HepG2 (cell line): ENCODE data around the gene DDX17. TPM values are rescaled to one million over a fixed set of nuclear protein-coding genes. Genes with fewer than 3 reads are reported as not detected.

Source experiments
- ATAC-seq: fragments of 200-7000 bp; cut with Tn5 transposase; 3 replicates; pipeline ENCODE4 v1.9.1; 2020; ENCODE audit warnings: mild to moderate bottlenecking, moderate library complexity
- BruUV-seq: library from RNA; stranded (reverse); fragments of 400-500 nt; replicated peaks from 2 replicates; lab custom pipeline; 2021; lab: Mats Ljungman, UMichigan
- CTCF ChIA-PET: fragments of 300-600 bp; formaldehyde crosslinking; extraction: SDS; loops from one replicate; lab custom pipeline; 2021; ENCODE audit warnings: low total read pairs, inconsistent platforms, low intra/inter-chr PET ratio; lab: Yijun Ruan, JAX
- POLR2A ChIA-PET: fragments of 350-600 bp; sonication (Branson Sonifier 250); formaldehyde crosslinking; loops from one replicate; lab custom pipeline; 2020; ENCODE audit warnings: antibody characterized with exemption, inconsistent platforms; lab: Yijun Ruan, JAX
- DNase-seq: peaks from one replicate; pipeline ENCODE4 v3.0.0-alpha.2; 2015; ENCODE audit warnings: low spot score
- FAIRE-seq: peaks from 3 replicates; lab custom pipeline; 2011; peaks lifted over from hg19 to GRCh38; lab: Jason Lieb, UNC
- H2AFZ ChIP-seq: one replicate; pipeline ENCODE4 v1.6.1; 2011; ENCODE audit warnings: low read length, inconsistent platforms
- H3K27ac ChIP-seq: fragments of 300-600 bp; 3 replicates; pipeline ENCODE4 v1.8.0; 2011; ENCODE audit warnings: mixed run types, mild to moderate bottlenecking, mixed read lengths, low read length, inconsistent platforms; ENCODE audit not compliant: insufficient read depth; ENCODE audit errors: extremely low read length
- H3K27me3 ChIP-seq, 2 experiments: fragments of 200-600 bp in 1 of 2; 2 replicates in 1 of 2; 3 replicates in 1 of 2; pipeline versions ENCODE4 v1.6.0 to v1.8.0; 2011; ENCODE audit warnings: low read length in 2 of 2, mild to moderate bottlenecking in 2 of 2, moderate library complexity in 2 of 2, inconsistent platforms in 1 of 2; ENCODE audit not compliant: insufficient read depth in 2 of 2, control insufficient read depth in 1 of 2
- H3K36me3 ChIP-seq, 2 experiments: fragments of 200-600 bp in 1 of 2; replicated peaks in 1 of 2; 2 replicates in 1 of 2; 3 replicates in 1 of 2; pipeline versions ENCODE4 v1.5.1 to v1.8.0; 2011; ENCODE audit warnings: low read length in 2 of 2, inconsistent platforms in 1 of 2; ENCODE audit not compliant: insufficient read depth in 2 of 2, control insufficient read depth in 1 of 2
- H3K4me1 ChIP-seq: 2 replicates; pipeline ENCODE4 v1.5.1; 2012; ENCODE audit warnings: low read length, inconsistent platforms; ENCODE audit not compliant: insufficient read depth
- H3K4me2 ChIP-seq: 2 replicates; pipeline ENCODE4 v1.6.0; 2011; ENCODE audit warnings: low read depth, low read length, inconsistent platforms
- H3K4me3 ChIP-seq, 3 experiments: fragments of 200-600 bp in 1 of 3; sonication (generic), shearing (Covaris generic) in 1 of 3; replicated peaks in 1 of 3; 2 replicates each; pipeline ENCODE4 v1.5.1; 2011 to 2016; ENCODE audit warnings: low read length in 3 of 3, inconsistent platforms in 2 of 3, low read depth in 2 of 3, mild to moderate bottlenecking in 2 of 3, control low read depth in 1 of 3, mixed read lengths in 1 of 3; ENCODE audit not compliant: insufficient read depth in 1 of 3
- H3K79me2 ChIP-seq: one replicate; pipeline ENCODE4 v1.6.1; 2011; ENCODE audit warnings: low read length, inconsistent platforms; ENCODE audit not compliant: insufficient read depth
- H3K9ac ChIP-seq: 2 replicates; pipeline ENCODE4 v1.6.0; 2011; ENCODE audit warnings: mild to moderate bottlenecking, low read depth, low read length, inconsistent platforms; ENCODE audit not compliant: insufficient read depth
- H3K9me3 ChIP-seq: 2 replicates; pipeline ENCODE4 v1.5.1; 2012; ENCODE audit warnings: mild to moderate bottlenecking, low read length
- H4K20me1 ChIP-seq: 2 replicates; pipeline ENCODE4 v1.6.0; 2011; ENCODE audit warnings: inconsistent platforms, mild to moderate bottlenecking, low read length, moderate library complexity; ENCODE audit not compliant: insufficient read depth
- ARID3A ChIP-seq: IDR thresholded peaks from 2 replicates; pipeline ENCODE4 v1.6.1; 2012; ENCODE audit warnings: low read depth, low read length, improper control_type of control experiment
- CERS6 ChIP-seq: sonication (generic); formaldehyde crosslinking; IDR thresholded peaks from 2 replicates; pipeline ENCODE4 v1.5.0; 2020; ENCODE audit warnings: missing genetic modification reagents
- HMG20B ChIP-seq: conservative IDR thresholded peaks from 2 replicates; pipeline ENCODE4 v1.6.1; 2016; ENCODE audit warnings: missing genetic modification reagents, missing compliant biosample characterization
- KLF16 ChIP-seq, 2 experiments: sonication (generic) in 1 of 2; formaldehyde crosslinking in 1 of 2; IDR thresholded peaks; 2 replicates each; pipeline versions ENCODE4 v1.6.1 to v1.8.0; 2016 to 2023; ENCODE audit warnings: missing genetic modification reagents in 2 of 2, missing compliant biosample characterization in 1 of 2
- KLF6 ChIP-seq: IDR thresholded peaks from 2 replicates; pipeline ENCODE4 v1.8.0; 2016; ENCODE audit warnings: missing biosample characterization, missing genetic modification reagents
- MAFF ChIP-seq: IDR thresholded peaks from 2 replicates; pipeline ENCODE4 v1.6.1; 2011; ENCODE audit warnings: low read depth, low read length, improper control_type of control experiment
- MTF1 ChIP-seq: sonication (generic); formaldehyde crosslinking; IDR thresholded peaks from 2 replicates; pipeline ENCODE4 v1.5.0; 2020; ENCODE audit warnings: missing genetic modification reagents
- POLR2AphosphoS5 ChIP-seq: IDR thresholded peaks from 2 replicates; pipeline ENCODE4 v1.6.1; 2012; ENCODE audit warnings: low read depth, low read length
- RBM39 ChIP-seq: fragments of 200-400 bp; formaldehyde crosslinking; IDR thresholded peaks from one replicate; pipeline ENCODE4 v1.6.1; 2018; ENCODE audit warnings: antibody characterized with exemption, mild to moderate bottlenecking, low read depth, low read length; ENCODE audit not compliant: poor library complexity, severe bottlenecking
- SUZ12 ChIP-seq: fragments of 150-350 bp; IDR thresholded peaks from 2 replicates; pipeline ENCODE4 v1.6.1; 2014; ENCODE audit warnings: low read depth, low read length
- TEAD3 ChIP-seq: optimal IDR thresholded peaks from 2 replicates; pipeline ENCODE3; 2016; ENCODE audit warnings: borderline replicate concordance
- ZKSCAN5 ChIP-seq: sonication (generic); formaldehyde crosslinking; IDR thresholded peaks from 2 replicates; pipeline ENCODE4 v1.5.1; 2020; ENCODE audit warnings: mild to moderate bottlenecking, missing genetic modification reagents
- ZNF724P ChIP-seq: sonication (generic); formaldehyde crosslinking; IDR thresholded peaks from 2 replicates; pipeline ENCODE4 v1.8.0; 2022; ENCODE audit warnings: missing genetic modification reagents, borderline replicate concordance
- WGBS: methylation state at CpG from one replicate; pipeline ENCODE4 v1.1.6; 2017; ENCODE audit warnings: low lambda C conversion rate; 5-methylcytosine and 5-hydroxymethylcytosine counted together
- in situ Hi-C: cut with HindIII; loops from 2 replicates; pipeline ENCODE4 v1.10.0; 2017; ENCODE audit warnings: low pct_unique_long_range_greater_than_20kb; ENCODE audit not compliant: extremely low pct_ligation_motif_present
- intact Hi-C: fragments of 100-400 bp; cut with micrococcal nuclease; formaldehyde crosslinking; loops from one replicate; pipeline ENCODE4 v1.10.0; 2022; ENCODE audit not compliant: unreplicated experiment
- polyA plus RNA-seq, 8 experiments: library from polyadenylated mRNA; depleted of rRNA in 3 of 8; stranded (reverse) in 7 of 8; unstranded in 1 of 8; fragments of >200 nt; fragmentation: Illumina TruSeq in 4 of 8; extraction: Trizol in 4 of 8; gene quantifications; 2 replicates each; pipeline versions ENCODE4 v1.2.1 to v1.2.3, GENCODE V29; 2011 to 2016; ENCODE audit warnings: low read depth in 4 of 8, missing spikeins in 1 of 8, mixed read lengths in 1 of 8; ENCODE audit not compliant: insufficient read depth in 1 of 8
- total RNA-seq, 5 experiments: library from RNA; depleted of rRNA; stranded (reverse); fragments of >200 nt; fragmentation: Illumina TruSeq; extraction: Trizol; gene quantifications; 2 replicates each; pipeline ENCODE4 v1.2.3, GENCODE V29; 2016; ENCODE audit warnings: low read depth in 1 of 5

DDX17 gene
- total and polyA plus RNA-seq, 2 of the 13 experiments (the other 11 are each of a cell fraction or from before 2014, with no cell fraction given) = 238 to 344 TPM

- no peak for FAIRE-seq
Measured at GRCh38 chr22:38540701-38541100, 34.6 kb upstream of the DDX17 start.

GRCh38 chr22:38531251-38531938 lies 25.3 kb upstream of the DDX17 start:
- H2AFZ ChIP-seq = no peak overlapping the region
- H3K4me3 ChIP-seq = no peak overlapping the region
- no peaks in the 10 kb centered on the region for H3K27me3 ChIP-seq
- ChIA-PET CTCF (no interaction called here), POLR2A (no interaction called here)
- in situ Hi-C loops (no loop called here), intact Hi-C loops (no loop called here)
- no peak overlapping the region for H3K27ac ChIP-seq
- H3K9ac ChIP-seq = no peak overlapping the region
- DNase-seq (no peak), FAIRE-seq (no peak), ATAC-seq (no peak)
- TF ChIP-seq KLF6 (CRISPR knock-in tag) (no peak), MAFF (no peak), HMG20B (CRISPR knock-in tag) (no peak), MTF1 (CRISPR knock-in tag) (no peak), RBM39 (no peak), ZKSCAN5 (CRISPR knock-in tag) (no peak), KLF16 (CRISPR knock-in tag; IDR thresholded peaks at IDR 0.05) (no peak), SUZ12 (no peak), ZNF724P (no peak), CERS6 (CRISPR knock-in tag) (no peak), POLR2AphosphoS5 (no peak)
- no peaks in the 10 kb centered on the region for H3K9me3 ChIP-seq
- no peaks in the 10 kb centered on the region for H3K4me1 ChIP-seq
- no TSS peak for BruUV-seq
- H3K4me2 ChIP-seq = no peak overlapping the region
- WGBS = 58% methylated on average over 4 of the region's 4 CpGs
- no peaks in the 10 kb centered on the region for H3K36me3 ChIP-seq
- H3K79me2 ChIP-seq = no peaks in the 10 kb centered on the region
- H4K20me1 ChIP-seq = no peaks in the 10 kb centered on the region

More at GRCh38 chr22:38540701-38541100, 34.6 kb upstream of the DDX17 start:
- Histone ChIP-seq H3K27ac (no peak overlapping the region), H3K79me2 (no peaks in the 10 kb centered on the region), H3K27me3 (no peaks in the 10 kb centered on the region), H3K4me1 (peaks cover 6% of the 10 kb centered on the region), H3K9me3 (no peaks in the 10 kb centered on the region), H3K4me3 (no peak overlapping the region), H3K4me2 (no peak overlapping the region), H2AFZ (no peak overlapping the region), H3K9ac (no peak overlapping the region), H3K36me3 (no peaks in the 10 kb centered on the region)
- BruUV-seq = no TSS peak
- ChIA-PET POLR2A (no interaction called here), CTCF (no interaction called here)
- in situ Hi-C loops (no loop called here), intact Hi-C loops (no loop called here)
- no peak for DNase-seq
- no peak for ATAC-seq
- WGBS = 3% methylated on average over 2 of the region's 2 CpGs
- TF ChIP-seq ARID3A (no peak), TEAD3 (peak; percentile 41)
- TF ChIP-seq, all 625 proteins: peak for 1
- H4K20me1 ChIP-seq = no peaks in the 10 kb centered on the region
